ENCODE results near the gene INF2. TPM values are rescaled to one million over a fixed set of nuclear protein-coding genes. Genes with fewer than 3 reads are reported as not detected.
A peak's percentile ranks its signal among the peaks of the same experiment; 100 is the strongest.

Gene INF2
- total RNA-seq, 1 donor from 2014 or later: 25.5 TPM

- no peak for DNase-seq (ENCODE audit: low spot score)
Observed at GRCh38 chr14:104702673-104703072, 13.3 kb downstream of the INF2 start.

GRCh38 chr14:104703269-104703668 lies 13.9 kb downstream of the INF2 start:
- DNase-seq (ENCODE audit: low spot score): no peak

- no peak for DNase-seq (ENCODE audit: low spot score)
Observed at GRCh38 chr14:104704252-104704651, 14.8 kb downstream of the INF2 start.

GRCh38 chr14:104705340-104706047 lies 16.1 kb downstream of the INF2 start:
- DNase-seq (ENCODE audit: low spot score): no peak

GRCh38 chr14:104706733-104707607 lies 17.6 kb downstream of the INF2 start:
- no peak for DNase-seq (ENCODE audit: low spot score)

- no peak for DNase-seq (ENCODE audit: low spot score)
Observed at GRCh38 chr14:104707608-104708595, 18.5 kb downstream of the INF2 start.

- DNase-seq (ENCODE audit: low spot score): peak; percentile 61
Observed at GRCh38 chr14:104708606-104709268, 19.3 kb downstream of the INF2 start.

- peak; percentile 74 for DNase-seq (ENCODE audit: low spot score)
Observed at GRCh38 chr14:104709387-104710039, 20.1 kb downstream of the INF2 start.

- DNase-seq (ENCODE audit: low spot score): no peak
Observed at GRCh38 chr14:104710071-104710735, 20.8 kb downstream of the INF2 start.

GRCh38 chr14:104712881-104713734 lies 23.7 kb downstream of the INF2 start:
- no peak for DNase-seq (ENCODE audit: low spot score)

GRCh38 chr14:104714066-104714465 lies 24.6 kb downstream of the INF2 start:
- DNase-seq (ENCODE audit: low spot score): no peak

- DNase-seq (ENCODE audit: low spot score): no peak
Observed at GRCh38 chr14:104714681-104715080, 25.3 kb downstream of the INF2 start.

GRCh38 chr14:104715416-104715815 lies 26.0 kb downstream of the INF2 start:
- no peak for DNase-seq (ENCODE audit: low spot score)

- DNase-seq (ENCODE audit: low spot score): no peak
Observed at GRCh38 chr14:104715871-104716270, 26.5 kb downstream of the INF2 start.

- no peak for DNase-seq (ENCODE audit: low spot score)
Observed at GRCh38 chr14:104717137-104717536, 27.7 kb downstream of the INF2 start.

- DNase-seq (ENCODE audit: low spot score): no peak
Observed at GRCh38 chr14:104717646-104718045, 28.2 kb downstream of the INF2 start.

- no peak for DNase-seq (ENCODE audit: low spot score)
Observed at GRCh38 chr14:104718147-104718546, 28.7 kb downstream of the INF2 start.

- no peak for DNase-seq (ENCODE audit: low spot score)
Observed at GRCh38 chr14:104718871-104719270, 29.5 kb downstream of the INF2 start.

- no peak for DNase-seq (ENCODE audit: low spot score)
Observed at GRCh38 chr14:104719343-104719742, 29.9 kb downstream of the INF2 start.

All from umbilical cord (tissue), 2 donors.